Small intestine (tissue), 7 donors: Measurements from ENCODE around the gene LUC7L. TPM values are rescaled to one million over a fixed set of nuclear protein-coding genes. Genes with fewer than 3 reads are reported as not detected.

Source experiments
- DNase-seq, 2 donors: peaks; one replicate each; pipeline versions ENCODE4 v3.0.0 to v3.0.0-alpha.2; 2013
- FAIRE-seq: peaks from 2 replicates; lab custom pipeline; 2012; peaks lifted over from hg19 to GRCh38; lab: Jason Lieb, UNC
- H3K27ac ChIP-seq, 3 donors: one replicate each; pipeline ENCODE4 v1.5.1; 2013; ENCODE audit warnings: low read length in 2 of 3, mild to moderate bottlenecking in 2 of 3, control low read depth in 1 of 3, inconsistent platforms in 1 of 3, low read depth in 1 of 3, moderate library complexity in 1 of 3
- H3K27me3 ChIP-seq, 3 donors: one replicate each; pipeline ENCODE4 v1.6.1; 2013; ENCODE audit warnings: low read length in 3 of 3, inconsistent platforms in 1 of 3; ENCODE audit not compliant: control insufficient read depth in 3 of 3, insufficient read depth in 3 of 3
- H3K36me3 ChIP-seq, 3 donors: one replicate each; pipeline ENCODE4 v1.6.1; 2013; ENCODE audit warnings: low read length in 3 of 3, inconsistent platforms in 1 of 3, low read depth in 1 of 3, mild to moderate bottlenecking in 1 of 3, moderate library complexity in 1 of 3; ENCODE audit not compliant: control insufficient read depth in 3 of 3, insufficient read depth in 2 of 3
- H3K4me1 ChIP-seq, 3 donors: one replicate each; pipeline ENCODE4 v1.6.1; 2013; ENCODE audit warnings: low read length in 2 of 3, inconsistent platforms in 1 of 3, low read depth in 1 of 3, mild to moderate bottlenecking in 1 of 3, moderate library complexity in 1 of 3; ENCODE audit not compliant: control insufficient read depth in 3 of 3, insufficient read depth in 2 of 3
- H3K4me3 ChIP-seq, 3 donors: one replicate each; pipeline ENCODE4 v1.5.1; 2013; ENCODE audit warnings: low read length in 3 of 3, control low read depth in 1 of 3, inconsistent platforms in 1 of 3, low read depth in 1 of 3, mild to moderate bottlenecking in 1 of 3, moderate library complexity in 1 of 3
- H3K9me3 ChIP-seq, 2 donors: one replicate each; pipeline ENCODE4 v1.6.1; 2013; ENCODE audit warnings: low read depth in 1 of 2, low read length in 1 of 2; ENCODE audit not compliant: control insufficient read depth in 2 of 2, insufficient read depth in 1 of 2
- WGBS, 3 donors: extraction: QIAGEN DNeasy Blood & Tissue Kit; methylation state at CpG; one replicate each; pipeline ENCODE4 v1.1.7; 2013; 5-methylcytosine and 5-hydroxymethylcytosine counted together
- polyA plus RNA-seq, 4 donors: library from polyadenylated mRNA; stranded (reverse) in 3 of 4; unstranded in 1 of 4; fragments of 200-250 nt in 3 of 4; fragments of 120-200 nt in 1 of 4; gene quantifications; one replicate each; pipeline versions ENCODE4 v1.2.1 to v1.2.3, GENCODE V29; 2013
- donor health status: healthy with polysubstance abuse.
- donor health status: control.
- donor health status: control.
- donor health status: Bipolar disorder and iron deficiency.
- donor health status: healthy.

The LUC7L gene
- polyA plus RNA-seq, 4 donors: 56.6 to 136 (median 94.9) TPM

GRCh38 chr16:247027-247426 lies 17.8 kb upstream of the LUC7L start:
- DNase-seq (no peak), FAIRE-seq (no peak)
- Histone ChIP-seq H3K36me3 (peaks cover 0 to 37% (median 0%) of the 10 kb centered on the region in 3 donors), H3K27me3 (no peaks in the 10 kb centered on the region), H3K4me3 (no peak overlapping the region), H3K4me1 (peaks cover 0 to 2% (median 1%) of the 10 kb centered on the region in 3 donors), H3K9me3 (no peaks in the 10 kb centered on the region), H3K27ac (no peak overlapping the region)
- 92 to 94% (median 93%) methylated on average over 12 of the region's 12 CpGs for WGBS, 3 donors

- H3K4me1 ChIP-seq: peaks cover 0 to 6% (median 2%) of the 10 kb centered on the region in 3 donors
- FAIRE-seq (no peak), DNase-seq (no peak)
- no peak overlapping the region for H3K27ac ChIP-seq
- no peaks in the 10 kb centered on the region for H3K27me3 ChIP-seq
- H3K36me3 ChIP-seq: peaks cover 0 to 35% (median 0%) of the 10 kb centered on the region in 3 donors
- WGBS, 3 donors: 90 to 94% (median 93%) methylated on average over 9 of the region's 9 CpGs
- H3K4me3 ChIP-seq: no peak overlapping the region
- no peaks in the 10 kb centered on the region for H3K9me3 ChIP-seq
These were observed 15.9 kb upstream of the LUC7L start for GRCh38 chr16:245105-245504.

GRCh38 chr16:243348-243747 lies 14.1 kb upstream of the LUC7L start:
- FAIRE-seq: no peak
- 63 to 82% (median 80%) methylated on average over 4 of the region's 4 CpGs for WGBS, 3 donors
- H3K4me3 ChIP-seq: no peak overlapping the region

GRCh38 chr16:242281-242680 lies 13.0 kb upstream of the LUC7L start:
- Histone ChIP-seq H3K27ac (peak overlapping the region in 2 of 3 donors; percentile 44 to 59), H3K27me3 (no peaks in the 10 kb centered on the region), H3K4me1 (peaks cover 0 to 11% (median 0%) of the 10 kb centered on the region in 3 donors), H3K36me3 (peaks cover 0 to 26% (median 0%) of the 10 kb centered on the region in 3 donors), H3K4me3 (no peak overlapping the region), H3K9me3 (no peaks in the 10 kb centered on the region)
- DNase-seq (no peak), FAIRE-seq (no peak)
- 84 to 85% (median 84%) methylated on average over 10 of the region's 10 CpGs for whole genome bisulfite sequencing, 3 donors

More at GRCh38 chr16:243348-243747, 14.1 kb upstream of the LUC7L start:
- peaks cover 0 to 11% (median 0%) of the 10 kb centered on the region in 3 donors for H3K4me1 ChIP-seq
- H3K27me3 ChIP-seq: no peaks in the 10 kb centered on the region
- peaks cover 0 to 20% (median 0%) of the 10 kb centered on the region in 3 donors for H3K36me3 ChIP-seq
- H3K27ac ChIP-seq: no peak overlapping the region
- no peak for DNase-seq
- H3K9me3 ChIP-seq: no peaks in the 10 kb centered on the region

- Histone ChIP-seq H3K4me1 (peaks cover 0 to 11% (median 1%) of the 10 kb centered on the region in 3 donors), H3K27ac (peak overlapping the region in 1 of 3 donors; percentile 72), H3K9me3 (no peaks in the 10 kb centered on the region), H3K4me3 (no peak overlapping the region), H3K27me3 (no peaks in the 10 kb centered on the region), H3K36me3 (peaks cover 0 to 20% (median 0%) of the 10 kb centered on the region in 3 donors)
- 62 to 75% (median 70%) methylated on average over 8 of the region's 8 CpGs for WGBS, 3 donors
- peak in 1 of 2 donors; percentile 63 for DNase-seq
- no peak for FAIRE-seq
These were observed 11.3 kb upstream of the LUC7L start for GRCh38 chr16:240559-240958.

GRCh38 chr16:239948-240277 lies 10.7 kb upstream of the LUC7L start:
- H3K27ac ChIP-seq: peak overlapping the region in 2 of 3 donors; percentile 43 to 72
- H3K4me1 ChIP-seq: peaks cover 0 to 11% (median 1%) of the 10 kb centered on the region in 3 donors
- DNase-seq (no peak), FAIRE-seq (no peak)
- no peak overlapping the region for H3K4me3 ChIP-seq
- WGBS, 3 donors: 71 to 83% (median 75%) methylated on average over 3 of the region's 3 CpGs
- no peaks in the 10 kb centered on the region for H3K27me3 ChIP-seq
- H3K9me3 ChIP-seq: no peaks in the 10 kb centered on the region
- H3K36me3 ChIP-seq: peaks cover 0 to 20% (median 0%) of the 10 kb centered on the region in 3 donors

- no peaks in the 10 kb centered on the region for H3K9me3 ChIP-seq
- no peaks in the 10 kb centered on the region for H3K27me3 ChIP-seq
- H3K4me3 ChIP-seq: peak within 1 kb of the TSS; percentile 71 to 97 (median 81)
- peaks cover 0 to 8% (median 0%) of the 10 kb centered on the region in 3 donors for H3K36me3 ChIP-seq
- DNase-seq (peak; percentile 95 to 98), FAIRE-seq (no peak)
- H3K4me1 ChIP-seq: peaks cover 0 to 3% (median 1%) of the 10 kb centered on the region in 3 donors
- H3K27ac ChIP-seq: peak within 1 kb of the TSS; percentile 99 to 100 (median 99)
- WGBS, 3 donors: 0 to 1% (median 0%) methylated on average over 53 to 85 of the region's 85 CpGs
These were observed 5.4 kb upstream of the LUC7L start, which contains the start of gene FAM234A for GRCh38 chr16:234468-235305. Gene FAM234A (plus strand): TSS chr16:234821. CDS start chr16:254414, 19,593 bp downstream.

GRCh38 chr16:230949-231348 lies 1.7 kb upstream of the LUC7L start:
- peaks cover 2 to 8% (median 6%) of the 10 kb centered on the region in 3 donors for H3K36me3 ChIP-seq
- WGBS, 3 donors: 81 to 94% (median 88%) methylated on average over 22 of the region's 22 CpGs
- peaks cover 3 to 11% (median 5%) of the 10 kb centered on the region in 3 donors for H3K4me1 ChIP-seq
- H3K9me3 ChIP-seq: no peaks in the 10 kb centered on the region
- FAIRE-seq (no peak), DNase-seq (no peak)
- H3K4me3 ChIP-seq: no peak overlapping the region
- no peak overlapping the region for H3K27ac ChIP-seq
- no peaks in the 10 kb centered on the region for H3K27me3 ChIP-seq
